Measurements from ENCODE around the gene SP2. TPM values are rescaled to one million over a fixed set of nuclear protein-coding genes. Genes with fewer than 3 reads are reported as not detected.
A peak's percentile ranks its signal among the peaks of the same experiment; 100 is the strongest.

The SP2 gene
- total RNA-seq, 1 donor from 2014 or later = 18.0 TPM

DNA sequence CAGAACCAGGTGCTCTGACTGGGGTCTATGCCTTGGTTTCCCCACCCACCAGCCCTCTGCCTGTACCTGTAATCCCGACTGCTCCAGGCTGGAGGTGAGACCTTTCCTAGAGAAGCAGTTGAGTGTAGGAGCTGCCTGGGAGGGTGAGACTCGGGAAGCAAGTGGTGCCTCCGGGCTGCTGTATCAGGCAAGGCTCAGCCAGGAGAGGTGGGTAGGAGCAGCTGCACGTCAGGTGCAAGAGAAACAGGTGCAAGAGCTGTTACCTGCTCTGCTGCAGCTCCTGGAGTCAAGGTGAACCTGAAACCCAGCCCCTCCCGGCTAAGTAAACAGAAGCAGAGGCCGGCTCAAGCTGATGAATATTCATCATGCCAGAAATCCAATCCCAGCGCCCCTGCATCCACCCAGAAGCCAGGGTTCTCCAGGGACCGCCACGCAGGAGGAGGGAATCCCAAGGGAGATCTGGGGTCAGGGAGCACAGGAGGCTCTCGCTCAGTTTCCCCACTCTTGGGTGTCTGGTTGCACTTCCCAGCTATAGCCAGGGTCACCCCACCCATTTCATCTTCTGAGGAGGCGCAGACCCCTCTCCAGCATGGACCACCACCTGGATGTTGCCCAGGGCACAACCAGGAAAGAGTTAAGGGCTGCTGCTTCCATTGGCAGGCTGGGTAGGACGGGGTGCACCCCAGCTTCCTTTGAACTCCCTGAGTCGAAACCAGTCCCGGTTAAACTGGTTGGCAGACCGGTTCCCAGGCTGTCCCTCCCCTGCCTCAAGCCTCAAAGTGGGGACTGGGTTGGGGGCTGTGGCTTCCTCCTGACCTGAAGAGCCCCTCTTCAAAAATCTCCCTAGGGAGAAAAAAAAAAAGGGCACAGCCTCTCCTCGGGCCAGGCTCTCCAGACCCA is 61.8 kb downstream of the SP2 start, which contains the start of gene PRR15L:
Gene PRR15L (minus strand): TSS at position 293 of the 900 bp plus-strand sequence. CDS start 4,649 bp downstream, outside the sequence.
- TF ChIP-seq, protein P1, sequence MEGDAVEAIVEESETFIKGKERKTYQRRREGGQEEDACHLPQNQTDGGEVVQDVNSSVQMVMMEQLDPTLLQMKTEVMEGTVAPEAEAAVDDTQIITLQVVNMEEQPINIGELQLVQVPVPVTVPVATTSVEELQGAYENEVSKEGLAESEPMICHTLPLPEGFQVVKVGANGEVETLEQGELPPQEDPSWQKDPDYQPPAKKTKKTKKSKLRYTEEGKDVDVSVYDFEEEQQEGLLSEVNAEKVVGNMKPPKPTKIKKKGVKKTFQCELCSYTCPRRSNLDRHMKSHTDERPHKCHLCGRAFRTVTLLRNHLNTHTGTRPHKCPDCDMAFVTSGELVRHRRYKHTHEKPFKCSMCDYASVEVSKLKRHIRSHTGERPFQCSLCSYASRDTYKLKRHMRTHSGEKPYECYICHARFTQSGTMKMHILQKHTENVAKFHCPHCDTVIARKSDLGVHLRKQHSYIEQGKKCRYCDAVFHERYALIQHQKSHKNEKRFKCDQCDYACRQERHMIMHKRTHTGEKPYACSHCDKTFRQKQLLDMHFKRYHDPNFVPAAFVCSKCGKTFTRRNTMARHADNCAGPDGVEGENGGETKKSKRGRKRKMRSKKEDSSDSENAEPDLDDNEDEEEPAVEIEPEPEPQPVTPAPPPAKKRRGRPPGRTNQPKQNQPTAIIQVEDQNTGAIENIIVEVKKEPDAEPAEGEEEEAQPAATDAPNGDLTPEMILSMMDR (IDR thresholded peaks at IDR 0.05; ENCODE audit: unreplicated experiment) = no peak
- peak within 1 kb of the TSS; percentile 60 for H3K4me3 Mint-ChIP-seq

GRCh38 chr17:47959825-47960655 is 64.0 kb downstream of the SP2 start:
- peaks cover 4% of the 10 kb centered on the region for H3K9me3 Mint-ChIP-seq
- no peak for DNase-seq (ENCODE audit: low spot score in 2 of 2, unreplicated experiment in 2 of 2)
- no peak overlapping the region for H3K4me3 Mint-ChIP-seq
- H3K4me1 Mint-ChIP-seq = peaks cover 51% of the 10 kb centered on the region
- TF ChIP-seq, protein P1 (IDR thresholded peaks at IDR 0.05; ENCODE audit: unreplicated experiment) = no peak
- no peaks in the 10 kb centered on the region for H3K36me3 Mint-ChIP-seq
- no peak overlapping the region for H3K27ac Mint-ChIP-seq
- H3K27me3 Mint-ChIP-seq (ENCODE audit: low read depth) = no peaks in the 10 kb centered on the region

More for the DNA sequence above, 61.8 kb downstream of the SP2 start, which contains the start of gene PRR15L:
- Mint-ChIP-seq H3K9me3 (peaks cover 4% of the 10 kb centered on the region), H3K36me3 (no peaks in the 10 kb centered on the region), H3K27me3 (ENCODE audit: low read depth) (no peaks in the 10 kb centered on the region), H3K4me1 (peaks cover 57% of the 10 kb centered on the region), H3K27ac (peak within 1 kb of the TSS; percentile 48)
- DNase-seq (ENCODE audit: low spot score in 2 of 2, unreplicated experiment in 2 of 2) = no peak

DNA sequence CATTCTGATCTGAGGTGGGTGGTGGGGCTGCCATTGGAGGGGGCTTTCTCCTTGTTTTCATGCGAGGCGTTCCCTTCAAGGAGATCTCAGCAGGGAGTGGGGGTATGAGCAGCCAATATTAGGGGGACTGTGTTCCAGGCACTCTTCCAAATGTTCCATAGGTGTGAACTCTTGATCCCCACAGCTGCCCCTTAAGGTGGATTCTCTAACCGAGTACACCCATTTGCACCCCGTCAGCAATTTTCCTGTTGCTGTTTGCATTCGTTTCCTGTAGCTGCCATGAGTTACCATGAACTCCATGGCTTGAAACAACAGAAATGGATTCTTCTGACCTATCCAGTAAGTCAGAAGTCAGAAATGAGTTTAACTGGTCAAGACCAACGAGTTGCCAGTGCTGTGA is 65.4 kb downstream of the SP2 start:
- Mint-ChIP-seq H3K27ac (no peak overlapping the region), H3K4me3 (no peak overlapping the region), H3K4me1 (peaks cover 50% of the 10 kb centered on the region), H3K9me3 (peaks cover 4% of the 10 kb centered on the region), H3K27me3 (ENCODE audit: low read depth) (no peaks in the 10 kb centered on the region), H3K36me3 (no peaks in the 10 kb centered on the region)
- TF ChIP-seq, protein P1 (IDR thresholded peaks at IDR 0.05; ENCODE audit: unreplicated experiment) = no peak
- no peak for DNase-seq (ENCODE audit: low spot score in 2 of 2, unreplicated experiment in 2 of 2)

- TF ChIP-seq, protein P1 (IDR thresholded peaks at IDR 0.05; ENCODE audit: unreplicated experiment) = no peak
- Mint-ChIP-seq H3K36me3 (no peaks in the 10 kb centered on the region), H3K4me3 (no peak overlapping the region), H3K27me3 (ENCODE audit: low read depth) (no peaks in the 10 kb centered on the region), H3K27ac (no peak overlapping the region), H3K9me3 (peaks cover 4% of the 10 kb centered on the region), H3K4me1 (peaks cover 43% of the 10 kb centered on the region)
- DNase-seq (ENCODE audit: low spot score in 2 of 2, unreplicated experiment in 2 of 2) = no peak
Observed at GRCh38 chr17:47962901-47963300, 66.9 kb downstream of the SP2 start.

DNA sequence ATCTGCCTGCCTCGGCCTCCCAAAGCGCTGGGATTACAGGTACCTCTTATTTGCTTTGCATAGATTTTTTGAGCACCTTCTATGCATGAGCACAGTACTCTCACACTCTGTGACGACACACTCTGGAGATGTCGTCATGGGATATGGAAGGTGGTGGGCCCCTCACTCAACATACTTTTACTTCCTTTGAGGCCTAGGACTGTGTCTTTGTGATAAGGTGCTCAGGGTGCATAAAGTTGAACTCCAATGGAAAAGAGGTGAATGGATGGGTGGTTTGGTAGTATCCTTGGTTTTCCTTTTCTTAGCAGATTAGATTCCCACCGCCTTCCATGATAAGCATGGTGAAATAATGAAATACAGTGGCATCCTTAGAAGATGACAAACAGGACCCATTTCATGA is 68.8 kb downstream of the SP2 start:
- TF ChIP-seq, protein P1 (IDR thresholded peaks at IDR 0.05; ENCODE audit: unreplicated experiment) = no peak
- no peak overlapping the region for H3K4me3 Mint-ChIP-seq
- H3K9me3 Mint-ChIP-seq = peaks cover 4% of the 10 kb centered on the region
- H3K27ac Mint-ChIP-seq = no peak overlapping the region
- peaks cover 28% of the 10 kb centered on the region for H3K4me1 Mint-ChIP-seq
- H3K36me3 Mint-ChIP-seq = no peaks in the 10 kb centered on the region
- no peak for DNase-seq (ENCODE audit: low spot score in 2 of 2, unreplicated experiment in 2 of 2)
- H3K27me3 Mint-ChIP-seq (ENCODE audit: low read depth) = no peaks in the 10 kb centered on the region
